Fibroblast of the aortic adventitia (primary cell): ENCODE results near the gene BID. TPM values are rescaled to one million over a fixed set of nuclear protein-coding genes. Genes with fewer than 3 reads are reported as not detected.

ENCODE experiments used
- DNase-seq: peaks from one replicate; pipeline ENCODE4 v3.0.0-alpha.2; 2010; ENCODE audit warnings: low read depth
- H3K4me3 ChIP-seq: 2 replicates; pipeline ENCODE4 v1.5.1; 2011; ENCODE audit warnings: low read depth, mild to moderate bottlenecking, control low read depth, low read length, moderate library complexity
- total RNA-seq: library from RNA; depleted of rRNA; stranded (reverse); fragments of >200 nt; gene quantifications from 2 replicates; pipeline ENCODE4 v1.2.3, GENCODE V29; 2012; ENCODE audit warnings: low replicate concordance
- TF ChIP-seq, protein P1 (sequence below): IDR thresholded peaks from 2 replicates; pipeline ENCODE4 v1.5.1; 2011; ENCODE audit warnings: mild to moderate bottlenecking, low read length, control low read depth, inconsistent platforms; ENCODE audit not compliant: insufficient read depth

Gene BID
- total RNA-seq, 1 donor: 5.7 TPM

DNA sequence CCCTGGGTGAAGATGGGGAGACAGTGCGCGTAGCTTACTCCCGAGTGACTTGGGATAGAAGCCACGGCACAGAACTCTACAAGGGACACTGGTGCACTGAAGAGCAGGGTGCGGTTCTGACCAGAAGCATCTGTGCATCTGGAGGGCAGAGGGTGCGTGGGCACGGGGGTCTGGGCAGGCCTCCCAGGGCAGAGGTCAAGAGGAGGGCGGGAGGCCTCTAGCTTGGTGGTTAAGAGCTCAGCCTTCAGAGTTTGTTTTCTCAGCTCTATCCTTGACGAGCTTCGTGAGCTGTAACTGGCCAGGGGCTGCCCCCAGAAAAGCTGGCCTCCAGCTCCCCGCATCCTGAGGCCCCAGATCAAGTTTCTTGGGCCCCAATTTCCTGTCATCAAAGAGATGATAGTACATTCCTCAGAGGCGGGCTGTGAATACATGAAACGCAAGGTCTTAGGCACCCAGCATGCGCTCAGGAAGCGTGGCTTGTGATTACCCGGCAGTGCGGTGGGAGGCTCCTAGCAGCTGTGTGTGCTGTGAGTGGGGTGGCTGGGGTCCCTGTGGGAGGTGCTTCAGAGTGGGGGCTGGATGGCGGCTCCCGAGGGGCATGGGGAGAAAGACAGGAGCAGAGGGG lies 6.0 kb upstream of the BID start:
- DNase-seq: no peak
- TF ChIP-seq, protein P1, sequence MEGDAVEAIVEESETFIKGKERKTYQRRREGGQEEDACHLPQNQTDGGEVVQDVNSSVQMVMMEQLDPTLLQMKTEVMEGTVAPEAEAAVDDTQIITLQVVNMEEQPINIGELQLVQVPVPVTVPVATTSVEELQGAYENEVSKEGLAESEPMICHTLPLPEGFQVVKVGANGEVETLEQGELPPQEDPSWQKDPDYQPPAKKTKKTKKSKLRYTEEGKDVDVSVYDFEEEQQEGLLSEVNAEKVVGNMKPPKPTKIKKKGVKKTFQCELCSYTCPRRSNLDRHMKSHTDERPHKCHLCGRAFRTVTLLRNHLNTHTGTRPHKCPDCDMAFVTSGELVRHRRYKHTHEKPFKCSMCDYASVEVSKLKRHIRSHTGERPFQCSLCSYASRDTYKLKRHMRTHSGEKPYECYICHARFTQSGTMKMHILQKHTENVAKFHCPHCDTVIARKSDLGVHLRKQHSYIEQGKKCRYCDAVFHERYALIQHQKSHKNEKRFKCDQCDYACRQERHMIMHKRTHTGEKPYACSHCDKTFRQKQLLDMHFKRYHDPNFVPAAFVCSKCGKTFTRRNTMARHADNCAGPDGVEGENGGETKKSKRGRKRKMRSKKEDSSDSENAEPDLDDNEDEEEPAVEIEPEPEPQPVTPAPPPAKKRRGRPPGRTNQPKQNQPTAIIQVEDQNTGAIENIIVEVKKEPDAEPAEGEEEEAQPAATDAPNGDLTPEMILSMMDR: no peak
- H3K4me3 ChIP-seq: no peak overlapping the region

DNA sequence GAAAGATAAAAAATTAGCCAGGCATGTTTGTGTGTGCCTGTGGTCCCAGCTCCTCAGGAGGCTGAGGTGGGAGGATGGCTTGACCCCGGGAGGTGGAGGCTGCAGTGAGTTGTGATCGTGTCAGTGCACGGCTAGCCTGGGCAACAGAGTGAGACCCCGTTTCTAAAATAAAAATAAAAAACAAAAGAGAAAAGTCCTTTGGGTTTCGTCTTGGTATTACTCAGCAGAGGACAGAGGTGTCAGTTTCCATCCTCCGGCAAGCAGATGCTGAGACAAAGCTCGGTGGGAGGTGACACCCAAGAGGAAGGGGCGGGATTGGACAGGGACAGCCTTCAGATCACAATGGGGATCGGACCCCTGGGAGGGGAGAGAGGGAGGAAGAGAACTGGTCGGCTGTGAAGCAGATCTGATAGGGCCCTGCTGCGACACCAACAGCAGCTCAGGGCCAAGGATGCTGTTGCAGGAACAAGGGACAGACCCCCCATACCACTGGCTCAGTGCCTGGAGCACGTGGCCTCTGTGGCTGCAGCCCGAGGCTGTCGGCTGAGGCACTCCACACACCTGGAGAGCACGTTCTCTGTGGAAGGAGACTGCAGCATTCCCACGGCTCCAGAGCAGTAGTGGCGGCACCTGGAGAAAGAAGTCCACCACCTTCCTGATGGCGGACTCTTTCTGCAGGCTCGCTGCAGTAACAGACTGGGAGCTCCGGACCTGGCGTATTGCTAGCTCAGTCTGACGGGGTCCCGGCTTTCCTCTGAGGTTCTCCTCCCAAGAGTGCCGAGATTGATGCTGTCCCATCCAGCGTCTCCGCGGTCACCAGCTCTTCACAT lies 5.2 kb upstream of the BID start:
- DNase-seq: no peak
- H3K4me3 ChIP-seq: no peak overlapping the region
- TF ChIP-seq, protein P1: no peak

DNA sequence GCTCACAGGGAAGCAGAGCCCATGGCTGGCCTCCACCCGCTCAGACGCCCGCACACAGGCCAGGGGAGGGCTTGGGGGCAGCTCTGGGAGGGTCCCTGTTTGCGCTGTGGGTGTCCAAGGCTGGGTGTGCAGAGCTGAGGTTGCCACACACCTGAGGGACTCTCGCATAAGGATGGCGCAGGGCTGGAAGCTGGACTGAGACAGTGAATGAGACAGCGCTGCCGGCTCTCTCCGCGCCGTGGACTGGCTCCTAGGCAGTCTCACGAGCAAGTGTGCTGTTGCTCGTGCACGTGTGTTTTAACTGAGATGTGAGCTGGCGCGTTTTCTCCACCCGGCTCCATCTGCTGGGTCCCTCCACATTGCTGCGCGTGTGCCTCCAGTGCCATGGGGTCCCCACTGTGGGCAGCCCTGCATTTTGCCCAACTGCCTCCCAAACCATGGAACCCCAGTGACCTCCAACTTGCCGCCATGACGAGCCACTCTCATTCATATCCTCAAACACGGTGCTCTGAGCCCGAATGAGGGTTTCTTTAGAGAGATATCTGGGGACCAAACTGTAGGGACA lies 4.2 kb upstream of the BID start:
- no peak for DNase-seq
- H3K4me3 ChIP-seq: no peak overlapping the region
- TF ChIP-seq, protein P1: no peak

DNA sequence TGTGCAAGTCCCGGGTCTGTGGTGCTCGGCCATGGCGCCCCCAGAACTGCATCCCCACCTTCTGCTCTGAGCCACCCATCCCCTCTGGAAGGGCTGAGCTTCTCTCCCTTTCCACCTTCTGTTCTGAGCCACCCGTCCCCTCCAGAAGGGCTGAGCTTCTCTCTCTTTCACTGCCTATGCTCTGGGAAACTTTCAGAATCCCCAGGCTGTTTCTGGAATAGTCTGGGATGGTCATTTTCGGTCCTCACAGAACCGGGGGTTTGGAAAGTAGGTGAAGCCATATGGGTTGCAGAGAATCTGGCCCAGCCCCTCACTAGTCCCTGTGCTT lies 3.4 kb upstream of the BID start:
- DNase-seq: no peak
- TF ChIP-seq, protein P1: no peak
- no peak overlapping the region for H3K4me3 ChIP-seq

DNA sequence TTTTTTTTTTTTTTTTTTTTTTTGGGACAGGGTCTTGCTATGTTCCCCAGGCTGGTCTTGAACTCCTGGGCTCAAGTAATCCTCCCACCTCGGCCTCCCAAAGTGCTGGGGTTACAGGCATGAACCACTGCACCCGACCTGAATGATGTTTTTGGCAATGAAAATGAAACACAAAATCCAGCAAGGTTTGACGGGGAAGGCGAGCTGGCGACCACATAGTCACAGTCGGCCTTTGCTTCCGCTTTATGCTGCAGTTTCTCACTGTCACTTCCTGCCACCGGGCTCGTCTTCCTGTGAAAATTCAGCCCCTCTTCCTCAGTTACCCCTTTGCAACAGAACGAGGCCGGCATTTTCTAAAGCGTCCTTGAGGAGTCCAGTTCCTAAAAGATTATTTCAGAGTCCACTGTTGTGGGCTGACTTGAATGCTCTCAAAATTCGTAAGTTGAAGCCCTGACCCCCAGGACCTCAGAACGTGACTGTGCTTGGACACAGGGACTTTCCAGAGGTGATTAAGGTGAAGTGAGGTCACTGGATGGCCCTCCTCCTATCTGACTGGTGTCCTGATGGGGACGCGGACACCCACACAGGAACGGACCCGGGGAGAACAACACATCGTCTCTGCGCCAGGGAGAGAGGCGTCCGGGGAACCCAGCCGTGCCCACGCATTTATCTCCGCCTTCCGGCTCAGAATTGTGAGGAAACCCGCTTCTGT lies 2.9 kb upstream of the BID start:
- H3K4me3 ChIP-seq: no peak overlapping the region
- TF ChIP-seq, protein P1: no peak
- DNase-seq: no peak

DNA sequence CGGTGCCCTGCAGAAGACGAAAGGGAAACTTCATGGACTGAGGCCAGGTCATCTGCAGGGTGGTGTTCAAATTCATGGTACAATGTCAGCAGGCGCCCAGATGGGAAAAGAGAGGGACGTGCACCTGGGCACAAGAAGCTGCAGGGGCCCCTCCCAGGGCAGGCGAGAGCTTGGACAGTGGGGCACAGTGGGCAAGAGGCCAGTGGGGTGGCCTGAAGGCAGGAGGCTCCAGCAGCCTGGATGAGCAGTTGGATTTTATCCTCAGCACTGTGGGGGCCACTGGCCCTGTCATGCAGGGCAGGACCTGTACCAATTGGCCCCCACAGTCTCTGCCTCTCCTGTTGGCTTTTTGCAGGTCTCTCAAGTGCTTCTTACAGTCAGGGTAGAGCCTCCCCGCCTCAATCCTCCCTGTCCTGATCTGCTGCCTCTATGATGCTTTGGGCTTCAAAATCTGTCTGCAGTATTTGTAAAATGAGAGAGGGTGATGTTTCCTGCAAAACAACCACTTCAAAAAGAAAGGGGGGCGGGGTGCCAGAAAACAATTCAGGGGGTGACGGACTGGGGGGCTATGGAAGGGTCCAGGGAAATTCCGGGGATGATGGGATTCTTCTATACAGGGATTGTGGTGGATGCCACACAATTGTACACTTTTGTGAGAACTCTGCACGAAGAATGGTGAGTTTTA lies 1.7 kb upstream of the BID start:
- H3K4me3 ChIP-seq: no peak overlapping the region
- no peak for DNase-seq
- TF ChIP-seq, protein P1: no peak
